ENCODE data around the gene OTUD7B.

DNA sequence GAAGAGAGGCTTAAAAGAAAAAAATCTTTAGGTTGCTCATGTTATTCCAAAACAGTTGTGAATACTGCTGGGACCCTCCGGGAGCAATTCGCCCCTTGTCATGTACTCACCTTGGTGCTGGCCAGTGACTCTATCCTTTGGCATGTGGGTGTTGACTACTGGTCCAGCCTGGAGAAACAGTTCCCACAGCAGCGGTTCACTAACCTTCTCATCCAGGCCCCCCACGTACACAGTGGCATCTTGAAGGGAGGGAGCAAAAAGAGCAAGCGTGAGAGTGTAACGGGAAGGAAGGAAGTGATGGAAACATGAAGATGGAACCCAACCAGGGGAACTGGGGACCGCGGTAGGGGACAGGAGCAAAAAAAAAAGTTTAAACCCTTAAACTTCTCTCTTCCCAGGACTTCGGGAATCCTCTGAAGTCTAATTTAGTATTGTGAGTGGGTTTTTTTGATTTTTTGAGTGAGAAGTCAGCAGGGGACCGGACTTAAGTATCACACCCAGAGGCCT, 83.4 kb downstream of the OTUD7B start:
- TF ChIP-seq, protein P1, sequence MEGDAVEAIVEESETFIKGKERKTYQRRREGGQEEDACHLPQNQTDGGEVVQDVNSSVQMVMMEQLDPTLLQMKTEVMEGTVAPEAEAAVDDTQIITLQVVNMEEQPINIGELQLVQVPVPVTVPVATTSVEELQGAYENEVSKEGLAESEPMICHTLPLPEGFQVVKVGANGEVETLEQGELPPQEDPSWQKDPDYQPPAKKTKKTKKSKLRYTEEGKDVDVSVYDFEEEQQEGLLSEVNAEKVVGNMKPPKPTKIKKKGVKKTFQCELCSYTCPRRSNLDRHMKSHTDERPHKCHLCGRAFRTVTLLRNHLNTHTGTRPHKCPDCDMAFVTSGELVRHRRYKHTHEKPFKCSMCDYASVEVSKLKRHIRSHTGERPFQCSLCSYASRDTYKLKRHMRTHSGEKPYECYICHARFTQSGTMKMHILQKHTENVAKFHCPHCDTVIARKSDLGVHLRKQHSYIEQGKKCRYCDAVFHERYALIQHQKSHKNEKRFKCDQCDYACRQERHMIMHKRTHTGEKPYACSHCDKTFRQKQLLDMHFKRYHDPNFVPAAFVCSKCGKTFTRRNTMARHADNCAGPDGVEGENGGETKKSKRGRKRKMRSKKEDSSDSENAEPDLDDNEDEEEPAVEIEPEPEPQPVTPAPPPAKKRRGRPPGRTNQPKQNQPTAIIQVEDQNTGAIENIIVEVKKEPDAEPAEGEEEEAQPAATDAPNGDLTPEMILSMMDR (IDR thresholded peaks at IDR 0.05; ENCODE audit: poor library complexity) = no peak
- no peak for TF ChIP-seq EZH2 (IDR thresholded peaks at IDR 0.05; ENCODE audit: borderline replicate concordance)
